Measurements from ENCODE around the gene SAMHD1. TPM values are rescaled to one million over a fixed set of nuclear protein-coding genes. Genes with fewer than 3 reads are reported as not detected.

The SAMHD1 gene
- total RNA-seq, 1 donor from 2014 or later: 13.8 TPM

- Mint-ChIP-seq H3K4me1 (peaks cover 3% of the 10 kb centered on the region), H3K27ac (ENCODE audit: unreplicated experiment) (no peak overlapping the region), H3K27me3 (ENCODE audit: low read depth) (no peaks in the 10 kb centered on the region), H3K4me3 (no peak overlapping the region), H3K36me3 (ENCODE audit: low read depth) (peaks cover 31% of the 10 kb centered on the region), H3K9me3 (peaks cover 11% of the 10 kb centered on the region)
- DNase-seq (ENCODE audit: low read depth, low spot score): no peak
- no peak for TF ChIP-seq CTCF (conservative IDR thresholded peaks at IDR 0.05)
Measured at GRCh38 chr20:36991703-36992102, 40.2 kb upstream of the SAMHD1 start.

- no peak for DNase-seq (ENCODE audit: low read depth, low spot score)
- Mint-ChIP-seq H3K36me3 (ENCODE audit: low read depth) (peaks cover 15% of the 10 kb centered on the region), H3K9me3 (peaks cover 8% of the 10 kb centered on the region), H3K27ac (ENCODE audit: unreplicated experiment) (no peak overlapping the region), H3K4me1 (peaks cover 3% of the 10 kb centered on the region), H3K4me3 (no peak overlapping the region), H3K27me3 (ENCODE audit: low read depth) (no peaks in the 10 kb centered on the region)
- TF ChIP-seq CTCF (conservative IDR thresholded peaks at IDR 0.05): no peak
Measured at GRCh38 chr20:36989797-36990196, 38.3 kb upstream of the SAMHD1 start.

GRCh38 chr20:36988494-36988966 is 37.0 kb upstream of the SAMHD1 start:
- no peak for DNase-seq (ENCODE audit: low read depth, low spot score)
- H3K27ac Mint-ChIP-seq (ENCODE audit: unreplicated experiment): peak overlapping the region; percentile 6
- peaks cover 5% of the 10 kb centered on the region for H3K9me3 Mint-ChIP-seq
- H3K27me3 Mint-ChIP-seq (ENCODE audit: low read depth): no peaks in the 10 kb centered on the region
- H3K36me3 Mint-ChIP-seq (ENCODE audit: low read depth): peaks cover 6% of the 10 kb centered on the region
- peaks cover 3% of the 10 kb centered on the region for H3K4me1 Mint-ChIP-seq
- H3K4me3 Mint-ChIP-seq: no peak overlapping the region
- TF ChIP-seq CTCF (conservative IDR thresholded peaks at IDR 0.05): no peak

- H3K27me3 Mint-ChIP-seq (ENCODE audit: low read depth): no peaks in the 10 kb centered on the region
- no peak for TF ChIP-seq CTCF (conservative IDR thresholded peaks at IDR 0.05)
- H3K36me3 Mint-ChIP-seq (ENCODE audit: low read depth): no peaks in the 10 kb centered on the region
- DNase-seq (ENCODE audit: low read depth, low spot score): no peak
- H3K4me1 Mint-ChIP-seq: peaks cover 2% of the 10 kb centered on the region
- H3K27ac Mint-ChIP-seq (ENCODE audit: unreplicated experiment): no peak overlapping the region
- no peaks in the 10 kb centered on the region for H3K9me3 Mint-ChIP-seq
- H3K4me3 Mint-ChIP-seq: no peak overlapping the region
Measured at GRCh38 chr20:36984257-36984638, 32.7 kb upstream of the SAMHD1 start.

DNA sequence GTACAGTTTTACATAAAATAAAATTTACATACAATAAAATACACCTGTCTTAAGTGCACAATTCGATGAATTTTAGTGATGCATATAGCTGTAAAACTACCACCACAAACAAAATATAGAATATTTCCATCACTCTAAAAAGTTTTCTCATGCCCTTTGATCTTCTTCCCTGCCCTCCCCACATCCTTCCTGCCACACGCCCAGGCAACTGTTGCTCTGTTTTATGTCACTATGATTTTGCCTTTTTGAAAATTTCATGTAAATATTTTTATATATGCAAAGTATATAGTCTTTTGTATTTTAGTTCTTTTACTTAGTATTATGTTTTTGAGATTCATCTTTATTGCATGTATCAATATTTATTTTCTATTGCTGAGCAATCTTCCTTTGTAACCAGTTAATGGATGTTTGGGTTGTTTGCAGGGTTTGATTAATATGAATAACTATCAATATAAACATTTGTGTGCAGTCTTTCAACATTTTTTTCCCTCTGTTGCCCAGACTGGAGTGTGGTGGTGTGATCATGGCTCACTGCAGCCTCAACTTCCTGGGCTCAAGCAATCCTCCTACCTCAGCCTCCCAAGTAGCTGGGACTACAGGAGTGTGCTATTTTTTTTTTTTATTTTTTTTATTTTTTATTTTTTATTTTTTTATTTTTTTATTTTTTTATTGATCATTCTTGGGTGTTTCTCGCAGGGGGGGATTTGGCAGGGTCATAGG is 23.8 kb upstream of the SAMHD1 start:
- H3K27me3 Mint-ChIP-seq (ENCODE audit: low read depth): no peaks in the 10 kb centered on the region
- no peak overlapping the region for H3K4me3 Mint-ChIP-seq
- no peak for DNase-seq (ENCODE audit: low read depth, low spot score)
- H3K36me3 Mint-ChIP-seq (ENCODE audit: low read depth): peaks cover 5% of the 10 kb centered on the region
- H3K4me1 Mint-ChIP-seq: peaks cover 3% of the 10 kb centered on the region
- TF ChIP-seq CTCF (conservative IDR thresholded peaks at IDR 0.05): no peak
- no peaks in the 10 kb centered on the region for H3K9me3 Mint-ChIP-seq
- H3K27ac Mint-ChIP-seq (ENCODE audit: unreplicated experiment): no peak overlapping the region

Data from neural crest cell (in vitro differentiated cells).